SIG-M5 treated with dmso at 0.1 percent for 504 hours (cell line): Measurements from ENCODE around the gene EEF1AKMT2.
A peak's percentile ranks its signal among the peaks of the same experiment; 100 is the strongest.

Source experiments
- DNase-seq: peaks from one replicate; lab custom pipeline; 2025; ENCODE audit not compliant: unreplicated experiment; lab: John Stamatoyannopoulos, UW

The EEF1AKMT2 gene

DNA sequence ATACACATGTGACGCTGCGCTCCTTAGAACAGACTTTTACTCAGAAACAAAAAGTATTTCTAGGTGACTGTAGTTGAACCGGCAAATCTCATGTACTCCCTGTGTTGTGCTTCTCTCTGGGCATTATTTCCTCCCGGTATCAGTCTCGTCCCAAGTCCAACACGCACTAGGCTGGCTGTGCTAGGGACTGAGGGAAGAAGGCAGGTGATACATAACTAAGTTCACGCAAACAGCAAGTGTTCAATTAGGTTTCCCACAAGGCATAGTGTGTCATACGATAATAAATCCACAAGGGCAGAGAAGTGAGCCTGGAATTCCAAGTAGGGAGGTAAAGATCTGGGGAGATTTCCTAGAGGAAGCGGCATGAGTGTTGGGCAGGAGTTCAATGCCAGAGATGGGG lies 67.9 kb downstream of the EEF1AKMT2 start:
- no peak for DNase-seq

DNA sequence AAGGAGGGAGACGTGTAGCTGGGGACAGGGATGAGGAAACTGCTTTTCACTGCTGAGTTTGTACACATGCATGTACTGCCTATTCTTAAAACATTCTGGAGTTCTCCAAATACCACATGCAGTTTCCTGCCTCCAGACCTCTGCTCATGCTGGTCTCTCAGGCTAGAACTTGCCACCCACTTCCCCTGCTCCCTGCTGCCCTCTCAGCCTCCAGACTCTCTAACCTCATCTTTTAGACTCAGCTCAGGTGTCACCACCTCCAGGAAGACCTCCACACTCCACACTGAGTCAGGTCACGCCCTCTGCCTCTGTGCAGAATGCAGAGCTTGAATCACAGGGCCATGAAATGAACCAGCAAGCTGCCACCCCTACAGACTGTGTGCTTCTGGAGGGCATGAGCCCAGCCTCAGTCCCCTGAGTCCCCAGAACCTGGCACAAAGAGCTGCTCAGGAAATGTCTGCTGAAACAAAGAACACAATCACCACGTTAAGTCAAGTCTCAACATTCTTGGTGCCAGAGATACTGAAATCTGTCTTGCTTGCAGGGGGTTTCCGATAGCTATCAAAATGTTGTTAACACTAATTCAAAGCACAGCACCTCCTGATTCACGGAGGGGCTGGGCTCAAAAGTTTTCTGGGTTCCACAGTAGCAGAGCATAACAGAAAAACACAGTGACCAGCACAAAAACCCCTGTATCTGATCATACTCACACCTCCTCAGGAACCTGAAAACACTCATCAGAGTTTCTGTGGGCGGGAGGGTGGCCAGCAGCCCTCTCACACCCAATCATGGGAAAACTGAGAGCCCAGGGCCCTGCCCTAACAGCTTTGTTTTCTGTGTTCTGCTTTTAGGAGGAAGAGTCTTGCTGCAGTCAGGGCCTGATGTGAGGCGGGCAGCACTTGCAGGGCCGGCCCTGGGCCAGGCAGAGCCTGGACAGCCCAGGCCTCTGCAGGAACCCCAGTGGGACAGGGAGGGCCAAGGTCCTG lies 68.6 kb downstream of the EEF1AKMT2 start:
- DNase-seq = no peak

DNA sequence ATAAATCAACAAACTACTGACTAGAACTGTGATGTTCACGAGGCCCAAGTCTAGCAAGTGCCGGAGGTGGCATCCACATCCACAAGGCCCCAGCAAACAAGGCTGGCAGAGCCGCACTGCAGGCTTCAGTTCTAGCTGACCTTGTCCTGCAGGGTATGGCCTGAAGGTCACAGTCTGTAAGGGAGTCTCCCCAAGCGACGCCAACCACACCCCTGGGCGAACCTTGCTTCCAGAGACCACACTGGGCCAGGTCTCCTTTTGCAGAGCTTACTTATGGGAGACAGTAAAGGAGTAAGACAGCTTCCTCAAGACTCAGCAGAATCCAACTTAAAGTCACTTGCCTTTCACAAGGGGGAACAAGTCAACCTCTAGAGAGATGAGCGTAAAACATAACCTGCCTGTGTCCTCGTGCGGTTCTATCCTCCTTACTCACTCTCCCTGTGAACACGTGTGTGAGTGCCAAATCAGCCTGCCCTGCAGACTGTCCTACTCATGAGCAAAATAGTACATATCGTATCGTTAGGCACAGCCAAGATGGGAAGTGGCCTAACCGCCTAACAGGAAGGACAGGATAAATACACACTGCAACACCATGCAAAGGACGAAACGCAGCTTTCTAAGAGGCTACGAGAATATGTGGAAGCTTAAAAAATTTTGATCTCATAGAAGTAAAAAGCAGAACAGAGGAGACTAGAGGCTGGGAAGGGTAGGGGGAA lies 70.2 kb downstream of the EEF1AKMT2 start:
- DNase-seq = peak; percentile 65

DNA sequence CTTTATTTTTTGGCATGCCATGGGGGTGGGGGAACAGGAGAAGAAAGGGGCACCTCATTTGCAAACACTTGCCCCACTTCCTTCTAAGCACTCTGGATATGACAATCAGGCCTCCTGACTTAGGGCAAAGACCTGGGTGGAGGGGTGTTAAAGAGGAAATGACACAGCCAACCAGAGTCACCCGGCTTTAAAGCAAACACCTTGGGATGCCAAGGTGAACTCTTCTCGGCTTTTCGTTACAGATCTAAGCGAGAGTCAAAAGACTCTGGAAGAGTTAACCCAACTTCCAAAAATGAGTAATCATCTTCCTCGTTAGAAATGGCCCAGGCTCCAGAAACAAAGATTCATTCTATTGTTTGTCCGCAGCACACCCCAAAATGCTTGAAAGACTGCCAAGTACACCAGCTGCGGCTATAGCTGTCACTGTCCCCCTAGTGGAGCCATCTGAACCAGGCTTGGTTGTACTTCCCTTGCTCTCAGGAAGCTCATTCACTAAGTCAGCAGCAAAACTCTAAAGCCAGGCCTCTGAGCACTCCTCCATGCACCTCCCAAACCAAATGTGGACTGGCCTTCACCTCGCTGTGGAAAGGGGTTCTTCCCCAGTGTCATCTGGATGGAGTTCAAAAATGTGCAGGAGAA lies 72.4 kb downstream of the EEF1AKMT2 start:
- DNase-seq = peak; percentile 28

DNA sequence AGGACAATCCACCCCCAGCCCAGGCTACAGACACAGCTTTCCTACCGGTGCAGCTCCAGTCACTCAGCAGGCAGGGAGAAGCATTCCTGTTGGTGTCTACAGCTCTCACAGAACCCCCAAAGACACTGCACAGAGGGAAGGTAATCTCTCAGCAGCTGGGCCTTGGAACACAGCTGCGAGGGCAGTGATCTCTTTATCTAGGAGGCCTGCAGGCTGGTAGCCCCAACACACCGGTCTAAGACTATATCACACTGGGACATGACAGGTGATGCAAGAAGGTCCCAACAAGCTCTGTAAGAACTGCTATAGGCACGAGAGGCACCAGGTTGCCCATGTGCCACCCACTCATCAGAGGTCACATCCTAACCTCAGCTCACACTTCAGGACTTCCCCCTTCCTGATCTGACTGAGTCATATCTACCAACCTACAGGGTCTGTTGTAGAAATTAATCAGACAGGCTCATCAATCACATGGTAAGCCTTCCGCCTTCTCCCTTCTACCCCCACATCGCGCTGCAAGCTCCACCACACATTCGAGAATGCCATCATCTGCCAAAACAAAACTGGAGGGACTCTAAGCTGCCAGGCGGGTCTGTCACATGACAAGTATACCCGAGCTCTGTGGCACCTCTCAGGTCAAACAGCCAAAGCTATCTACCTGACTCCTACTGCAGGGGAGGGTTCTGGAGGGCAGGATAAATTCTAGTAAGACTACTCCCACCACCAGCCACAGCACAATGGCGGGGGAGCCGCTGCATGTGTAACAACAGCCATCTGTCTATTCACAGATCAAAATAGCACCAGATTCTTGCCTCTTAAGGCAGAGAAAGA lies 73.6 kb downstream of the EEF1AKMT2 start:
- no peak for DNase-seq

DNA sequence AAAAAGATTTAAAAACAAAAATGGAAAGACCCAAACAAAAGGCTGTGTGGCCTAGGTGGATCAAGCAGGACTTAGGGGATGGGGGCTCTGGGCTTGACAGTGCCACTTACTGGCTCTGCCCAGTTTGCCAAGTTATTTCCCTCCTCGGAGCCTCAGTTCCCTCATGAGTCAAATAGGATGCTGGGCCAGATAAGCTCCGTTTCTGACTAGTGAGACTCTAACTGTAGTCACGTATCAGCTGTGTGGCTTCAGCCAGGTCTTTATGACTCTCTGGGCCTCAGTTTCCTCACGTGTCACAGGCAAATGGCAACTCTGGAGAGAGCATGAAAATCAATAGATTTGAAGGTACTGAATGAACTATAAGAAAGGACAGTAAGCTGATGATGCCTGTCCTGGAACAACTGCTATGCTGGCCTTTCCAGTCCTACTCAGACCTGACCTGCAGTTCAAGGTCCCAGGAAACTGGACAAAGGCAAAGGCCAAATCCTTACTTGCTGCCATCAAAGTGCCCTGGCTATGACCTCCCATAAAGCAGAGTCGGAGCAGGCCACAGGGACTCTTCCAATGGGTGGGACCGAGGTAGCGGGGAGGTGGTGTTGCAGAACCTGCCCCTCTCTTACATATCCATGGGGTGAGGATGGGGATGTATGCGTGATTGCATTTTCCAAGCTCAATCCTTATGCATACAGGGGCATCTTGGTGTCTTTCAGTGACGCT lies 74.5 kb downstream of the EEF1AKMT2 start:
- no peak for DNase-seq

DNA sequence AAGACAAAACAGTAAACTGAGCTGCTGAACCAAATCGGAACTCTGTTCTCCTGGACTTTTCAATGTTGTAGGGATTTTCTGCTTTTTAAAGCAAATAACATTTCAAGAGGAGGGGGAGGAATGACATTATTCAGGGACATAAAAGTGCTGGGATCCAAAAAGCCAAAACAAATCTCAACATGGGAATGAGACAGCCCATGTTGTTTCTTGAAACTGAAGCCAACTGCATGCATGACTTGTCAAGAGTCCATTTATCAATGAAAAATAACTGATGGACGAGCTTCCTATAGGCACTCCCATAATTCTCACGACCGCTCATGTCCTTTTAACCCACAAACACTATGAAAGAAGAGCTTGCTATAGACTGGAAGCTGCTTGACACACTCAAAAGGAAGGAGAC lies 75.3 kb downstream of the EEF1AKMT2 start:
- no peak for DNase-seq

DNA sequence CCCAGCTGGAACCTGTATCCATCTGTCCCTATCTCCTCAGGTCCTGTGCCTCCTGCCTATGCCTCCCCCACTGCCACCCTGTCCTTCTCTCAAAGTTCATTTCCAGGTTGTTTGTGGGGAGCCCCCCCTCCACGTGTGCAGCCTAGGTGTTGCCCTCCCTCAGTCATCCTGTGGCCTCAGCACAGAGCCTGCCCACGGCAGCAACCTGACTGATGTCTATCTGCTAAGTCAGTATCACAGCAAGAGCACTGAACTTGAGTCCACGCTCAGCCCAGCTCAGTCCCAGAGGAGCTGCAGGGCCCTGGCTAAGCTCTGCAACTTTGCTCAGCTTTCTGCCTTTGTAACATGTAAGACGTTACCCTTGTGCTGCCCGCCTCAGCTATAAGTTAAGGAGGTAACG lies 76.2 kb downstream of the EEF1AKMT2 start:
- no peak for DNase-seq

DNA sequence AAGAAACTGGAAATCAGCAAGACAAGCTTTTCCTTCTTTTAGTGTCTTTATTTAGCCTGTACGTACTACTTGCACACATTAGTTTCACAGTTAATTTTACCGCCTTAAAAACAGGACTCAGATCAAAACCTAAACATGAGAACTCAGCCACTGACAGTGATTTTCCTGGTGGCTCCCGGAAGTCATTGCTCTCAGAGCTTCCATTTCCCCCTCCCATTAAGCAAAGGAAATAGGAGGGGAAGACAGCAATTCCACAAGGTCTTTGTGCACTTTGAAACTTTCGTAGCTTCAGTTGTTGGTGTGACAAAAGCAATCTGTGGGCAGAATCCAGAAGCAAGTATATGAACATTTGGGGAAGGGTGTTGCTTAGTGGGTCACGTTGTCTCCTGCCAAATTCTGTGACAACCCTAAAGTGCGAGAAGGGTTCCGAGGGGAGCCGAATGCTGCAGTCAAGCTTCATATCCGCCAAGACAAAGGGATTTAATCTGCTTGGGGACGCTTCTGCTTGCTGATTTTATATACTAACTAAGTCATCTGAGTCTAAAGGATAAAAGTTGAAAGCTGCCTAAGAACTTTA lies 77.9 kb downstream of the EEF1AKMT2 start:
- no peak for DNase-seq

DNA sequence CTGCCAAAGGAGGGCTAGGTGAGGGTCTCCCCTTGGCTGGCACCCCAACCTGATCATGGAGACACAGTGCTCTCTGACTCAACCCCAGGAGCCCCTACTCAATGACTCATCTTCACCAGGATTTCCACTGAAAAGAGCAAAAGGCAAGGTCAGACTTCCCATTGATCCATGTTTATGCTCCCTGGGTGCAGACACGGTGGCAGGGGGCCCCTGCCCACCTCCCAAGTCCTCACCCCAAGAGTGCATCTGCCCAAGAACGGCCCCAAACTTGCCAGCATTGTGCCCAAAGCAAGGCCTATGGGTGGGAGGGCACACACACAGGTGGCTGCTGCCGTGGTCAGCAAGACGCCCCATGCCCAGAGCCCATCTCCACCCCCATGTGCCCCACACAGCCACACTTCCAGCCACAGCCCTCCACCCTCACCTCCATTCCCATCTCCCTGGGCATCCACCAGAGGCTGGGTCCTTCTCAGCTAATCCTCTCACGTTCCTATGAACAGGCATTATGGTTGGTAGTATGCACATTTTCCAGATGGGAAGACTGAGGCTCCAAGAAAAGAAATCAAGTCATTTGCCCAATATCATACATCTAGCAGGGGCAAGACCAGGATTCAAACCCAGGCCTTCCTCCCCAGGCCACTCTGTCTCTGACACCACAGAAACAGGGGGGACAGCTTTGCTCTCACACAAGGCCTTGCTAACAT lies 78.8 kb downstream of the EEF1AKMT2 start:
- no peak for DNase-seq

DNA sequence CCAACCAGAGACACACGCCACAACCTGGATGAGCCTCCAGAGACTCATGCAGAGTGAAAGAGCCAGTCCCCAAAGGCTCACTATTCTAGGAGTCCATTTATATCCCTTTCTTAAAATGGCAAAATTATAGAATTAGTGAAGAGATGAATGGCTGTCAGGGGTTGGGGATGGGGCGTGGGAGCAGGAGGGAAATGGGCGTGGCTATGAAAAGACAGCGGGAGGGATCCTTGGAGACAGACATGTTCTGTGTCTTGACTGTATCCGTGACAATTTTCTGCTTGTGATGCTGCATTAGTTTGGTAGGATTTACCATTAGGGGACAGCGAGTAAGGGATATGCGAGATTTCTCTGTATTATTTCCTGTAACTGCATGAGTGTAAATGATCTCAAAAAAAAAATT lies 80.5 kb downstream of the EEF1AKMT2 start:
- DNase-seq = no peak

DNA sequence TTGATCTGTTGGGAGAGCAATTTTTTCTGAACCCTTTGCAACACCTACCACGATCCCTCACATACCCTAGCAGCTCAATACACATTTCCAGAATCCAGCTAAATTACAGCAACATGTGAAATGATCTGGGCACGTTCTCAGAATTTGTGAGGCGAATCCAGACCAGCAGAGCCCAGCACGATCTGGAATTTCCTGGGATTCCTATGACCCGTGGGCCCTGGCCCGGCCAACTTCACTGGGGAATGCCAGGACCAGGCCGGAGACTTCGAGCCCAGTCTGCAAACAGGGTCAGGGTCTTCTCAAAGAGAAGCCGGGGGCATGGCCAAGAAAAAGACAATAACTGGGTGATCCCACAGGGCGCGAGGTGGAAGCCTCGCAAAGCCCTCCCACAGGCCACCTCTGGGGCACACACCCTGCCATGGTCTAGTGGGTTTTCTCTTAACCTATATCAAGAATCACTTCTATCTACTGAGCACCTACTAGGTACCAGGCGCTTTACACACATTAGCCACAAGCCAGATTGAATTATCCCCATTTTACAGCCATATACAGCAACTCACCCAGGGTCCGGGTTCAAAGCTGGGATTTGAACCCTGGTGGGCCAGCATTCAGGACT lies 81.3 kb downstream of the EEF1AKMT2 start:
- DNase-seq = no peak

DNA sequence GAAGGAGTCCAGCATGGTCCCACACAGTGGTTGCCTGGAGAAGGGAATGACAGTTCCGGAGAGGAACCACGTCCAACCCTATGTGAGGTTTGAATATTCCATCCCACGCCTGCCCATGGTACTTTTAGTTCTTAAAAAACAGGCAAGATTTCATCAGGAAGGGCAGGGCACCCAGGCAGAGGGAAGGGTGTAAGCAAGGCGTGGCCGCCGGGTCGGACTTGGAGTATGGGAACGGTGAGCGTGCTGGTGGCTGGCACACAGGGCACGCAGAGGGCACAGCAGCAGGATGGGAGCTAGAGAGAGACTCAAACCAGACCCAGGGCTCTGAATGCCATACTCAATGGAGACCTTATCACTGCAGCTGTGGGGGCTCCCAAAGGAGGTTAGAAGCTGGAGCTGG lies 81.8 kb downstream of the EEF1AKMT2 start:
- no peak for DNase-seq

DNA sequence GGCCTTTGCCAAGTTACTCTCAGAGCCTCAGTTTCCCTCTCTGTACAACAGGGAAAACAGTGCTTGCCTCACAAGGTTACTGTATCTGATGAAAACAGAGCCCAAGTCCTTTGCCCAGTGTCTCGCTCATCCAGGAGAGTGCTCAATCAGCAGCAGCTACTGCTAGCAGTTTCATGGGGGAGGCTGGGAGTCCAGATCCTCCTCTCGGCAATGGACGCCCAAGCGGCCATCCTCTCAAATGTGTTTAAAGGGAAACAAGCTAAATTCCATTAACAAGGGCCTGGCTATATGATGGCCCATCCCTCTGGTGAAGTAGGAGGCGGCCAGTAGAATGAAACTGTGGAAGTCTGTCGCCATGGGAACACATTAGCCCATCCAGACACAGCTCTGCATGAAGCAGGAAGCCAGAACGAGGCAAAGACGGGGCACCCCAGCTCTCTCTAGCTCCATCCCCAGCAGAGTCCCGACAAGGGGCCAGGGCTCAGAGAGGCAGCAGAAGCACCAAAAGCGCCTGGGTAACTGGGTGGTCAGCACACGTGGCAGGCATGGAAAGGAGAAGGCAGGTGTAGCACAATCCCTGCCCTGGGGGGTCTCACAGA lies 82.7 kb downstream of the EEF1AKMT2 start:
- DNase-seq = no peak

DNA sequence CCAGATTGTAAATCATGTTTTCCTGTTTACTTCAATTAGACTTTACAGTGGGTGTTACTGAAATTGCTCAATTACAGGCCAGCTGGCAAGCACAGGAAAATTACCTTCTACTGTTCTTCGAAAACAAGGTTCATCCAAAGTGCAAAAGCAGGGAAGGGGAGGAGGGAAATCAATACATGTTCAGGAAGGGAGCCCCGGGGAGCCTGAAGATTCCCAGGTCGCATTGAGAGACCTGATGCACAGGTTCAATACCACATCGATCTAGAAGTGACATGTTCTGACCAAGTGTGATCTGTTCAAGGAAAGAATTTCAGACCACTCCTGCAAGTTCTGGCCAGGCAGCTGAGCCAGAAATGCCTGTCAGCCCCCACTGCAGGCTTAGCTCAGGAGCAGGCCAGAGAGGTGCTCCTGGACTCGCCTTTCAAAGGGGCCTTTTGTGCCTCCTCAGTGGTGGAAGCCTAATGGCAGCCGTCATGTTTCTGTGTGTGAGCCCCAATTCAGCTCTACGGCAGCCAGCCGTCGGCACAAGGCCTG lies 83.4 kb downstream of the EEF1AKMT2 start:
- DNase-seq = no peak
